HUES64 (cell line): Measurements from ENCODE around the gene AOX1.

Experiments
- H3K27ac ChIP-seq: 2 replicates; pipeline ENCODE4 v1.7.0; 2013; ENCODE audit warnings: low read depth, low read length, inconsistent platforms
- H3K27me3 ChIP-seq: 2 replicates; pipeline ENCODE4 v1.6.1; 2013; ENCODE audit warnings: mild to moderate bottlenecking, low read length; ENCODE audit not compliant: insufficient read depth
- H3K36me3 ChIP-seq: 2 replicates; pipeline ENCODE4 v1.6.1; 2013; ENCODE audit warnings: mild to moderate bottlenecking, low read length; ENCODE audit not compliant: insufficient read depth
- H3K4me1 ChIP-seq: 2 replicates; pipeline ENCODE4 v1.6.1; 2013; ENCODE audit warnings: mild to moderate bottlenecking, low read length, moderate library complexity; ENCODE audit not compliant: insufficient read depth
- H3K4me3 ChIP-seq: 2 replicates; pipeline ENCODE4 v1.5.1; 2013; ENCODE audit warnings: mild to moderate bottlenecking, low read length, moderate library complexity
- H3K9ac ChIP-seq: 2 replicates; pipeline ENCODE4 v1.6.1; 2013; ENCODE audit warnings: mild to moderate bottlenecking, low read depth, low read length
- H3K9me3 ChIP-seq: 2 replicates; pipeline ENCODE4 v1.6.1; 2013; ENCODE audit warnings: low read depth, low read length; ENCODE audit not compliant: insufficient read depth
- WGBS: fragments of 150-250, 120-280 bp; methylation state at CpG from one replicate; pipeline ENCODE4 v1.1.7; 2013; ENCODE audit warnings: missing lambda C conversion rate; 5-methylcytosine and 5-hydroxymethylcytosine counted together

The AOX1 gene

GRCh38 chr2:200587007-200587616 lies 1.3 kb downstream of the AOX1 start:
- WGBS = 88% methylated on average over 9 of the region's 9 CpGs
- H3K9me3 ChIP-seq = no peaks in the 10 kb centered on the region
- no peak overlapping the region for H3K9ac ChIP-seq
- H3K27me3 ChIP-seq = peaks cover 12% of the 10 kb centered on the region
- no peaks in the 10 kb centered on the region for H3K36me3 ChIP-seq
- no peak overlapping the region for H3K27ac ChIP-seq
- peaks cover 5% of the 10 kb centered on the region; the same call in 1 of the 2 replicates for H3K4me1 ChIP-seq
- H3K4me3 ChIP-seq = peak overlapping the region; percentile 59

GRCh38 chr2:200588076-200588678 lies 2.4 kb downstream of the AOX1 start:
- Histone ChIP-seq H3K27me3 (peaks cover 12% of the 10 kb centered on the region), H3K9ac (no peak overlapping the region)
- WGBS = 93% methylated on average over 2 of the region's 4 CpGs

GRCh38 chr2:200590090-200590489 lies 4.3 kb downstream of the AOX1 start:
- H3K36me3 ChIP-seq = no peaks in the 10 kb centered on the region
- no peaks in the 10 kb centered on the region for H3K9me3 ChIP-seq
- no peak overlapping the region for H3K9ac ChIP-seq
- no peak overlapping the region for H3K4me3 ChIP-seq
- H3K27ac ChIP-seq = no peak overlapping the region
- H3K27me3 ChIP-seq = peaks cover 12% of the 10 kb centered on the region
- peaks cover 3% of the 10 kb centered on the region; the same call in 1 of the 2 replicates for H3K4me1 ChIP-seq

More at GRCh38 chr2:200588076-200588678, 2.4 kb downstream of the AOX1 start:
- Histone ChIP-seq H3K36me3 (no peaks in the 10 kb centered on the region), H3K4me1 (peaks cover 5% of the 10 kb centered on the region; the same call in 1 of the 2 replicates), H3K27ac (no peak overlapping the region), H3K4me3 (no peak overlapping the region), H3K9me3 (no peaks in the 10 kb centered on the region)

GRCh38 chr2:200591308-200591707 lies 5.5 kb downstream of the AOX1 start:
- H3K36me3 ChIP-seq = no peaks in the 10 kb centered on the region
- no peak overlapping the region for H3K4me3 ChIP-seq
- H3K9me3 ChIP-seq = no peaks in the 10 kb centered on the region
- no peak overlapping the region for H3K27ac ChIP-seq
- no peak overlapping the region for H3K9ac ChIP-seq
- H3K4me1 ChIP-seq = no peaks in the 10 kb centered on the region
- peaks cover 12% of the 10 kb centered on the region for H3K27me3 ChIP-seq
- 92% methylated on average over 5 of the region's 5 CpGs for WGBS

GRCh38 chr2:200592406-200593075 lies 6.7 kb downstream of the AOX1 start:
- H3K36me3 ChIP-seq = no peaks in the 10 kb centered on the region
- H3K27me3 ChIP-seq = peaks cover under 1% of the 10 kb centered on the region; the same call in 1 of the 2 replicates
- H3K27ac ChIP-seq = no peak overlapping the region
- H3K9ac ChIP-seq = no peak overlapping the region
- WGBS = 84% methylated on average over 1 of the region's 1 CpG
- no peaks in the 10 kb centered on the region for H3K9me3 ChIP-seq
- H3K4me3 ChIP-seq = no peak overlapping the region
- H3K4me1 ChIP-seq = no peaks in the 10 kb centered on the region

GRCh38 chr2:200593905-200594304 lies 8.1 kb downstream of the AOX1 start:
- Histone ChIP-seq H3K9me3 (no peaks in the 10 kb centered on the region), H3K27ac (no peak overlapping the region), H3K4me1 (no peaks in the 10 kb centered on the region), H3K27me3 (no peaks in the 10 kb centered on the region), H3K36me3 (no peaks in the 10 kb centered on the region), H3K4me3 (no peak overlapping the region), H3K9ac (no peak overlapping the region)
- WGBS = 78% methylated on average over 1 of the region's 1 CpG

- Histone ChIP-seq H3K9me3 (no peaks in the 10 kb centered on the region), H3K9ac (no peak overlapping the region), H3K4me1 (no peaks in the 10 kb centered on the region), H3K4me3 (no peak overlapping the region), H3K27ac (no peak overlapping the region), H3K36me3 (no peaks in the 10 kb centered on the region), H3K27me3 (no peaks in the 10 kb centered on the region)
- 87% methylated on average over 3 of the region's 3 CpGs for WGBS
These were observed 10.1 kb downstream of the AOX1 start for GRCh38 chr2:200595913-200596312.

- Histone ChIP-seq H3K36me3 (no peaks in the 10 kb centered on the region), H3K27ac (no peak overlapping the region), H3K9me3 (no peaks in the 10 kb centered on the region), H3K4me3 (no peak overlapping the region), H3K4me1 (no peaks in the 10 kb centered on the region), H3K9ac (no peak overlapping the region), H3K27me3 (no peaks in the 10 kb centered on the region)
- 88% methylated on average over 5 of the region's 5 CpGs for WGBS
These were observed 11.2 kb downstream of the AOX1 start for GRCh38 chr2:200596774-200597570.

- Histone ChIP-seq H3K9me3 (no peaks in the 10 kb centered on the region), H3K4me1 (no peaks in the 10 kb centered on the region), H3K36me3 (no peaks in the 10 kb centered on the region), H3K27ac (no peak overlapping the region), H3K27me3 (no peaks in the 10 kb centered on the region), H3K9ac (no peak overlapping the region), H3K4me3 (no peak overlapping the region)
- WGBS = 96% methylated on average over 3 of the region's 3 CpGs
These were observed 13.4 kb downstream of the AOX1 start for GRCh38 chr2:200599206-200599605.

GRCh38 chr2:200600549-200601225 lies 14.9 kb downstream of the AOX1 start:
- Histone ChIP-seq H3K27me3 (no peaks in the 10 kb centered on the region), H3K36me3 (no peaks in the 10 kb centered on the region), H3K9ac (no peak overlapping the region), H3K9me3 (no peaks in the 10 kb centered on the region), H3K4me3 (no peak overlapping the region), H3K4me1 (no peaks in the 10 kb centered on the region), H3K27ac (no peak overlapping the region)
- 95% methylated on average over 4 of the region's 7 CpGs for WGBS
